ENCODE results near the gene TRPV3.

TRPV3 gene

DNA sequence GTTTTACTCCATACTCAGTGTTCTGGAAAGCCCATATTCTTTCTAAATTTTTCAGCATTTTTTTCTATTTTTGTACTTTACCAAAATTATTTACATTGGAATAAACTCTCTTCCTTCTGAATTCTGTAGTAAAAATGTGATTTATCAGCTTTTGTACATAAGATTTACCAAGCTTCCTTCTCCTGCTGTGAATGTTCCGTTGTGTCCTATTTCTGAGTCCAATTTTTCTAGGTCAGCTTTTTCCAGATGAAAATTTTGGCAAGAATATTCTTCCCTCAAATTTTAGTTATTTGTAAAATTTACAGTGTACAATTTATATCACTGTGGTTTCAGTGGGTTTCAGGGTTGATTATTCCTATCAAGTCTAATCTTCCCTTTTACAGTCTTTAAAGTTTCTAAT, 54.3 kb downstream of the TRPV3 start:
- in situ Hi-C loops (cut with HindIII; ENCODE audit: low pct_ligation_motif_present, low sequenced_read_pairs) = no loop called here
- Histone ChIP-seq H3K4me3 (ENCODE audit: low read depth, low read length) (no peak overlapping the region), H3K36me3 (replicated peaks) (no peaks in the 10 kb centered on the region), H3K27me3 (replicated peaks) (no peaks in the 10 kb centered on the region), H3K27ac (no peak overlapping the region)
- TF ChIP-seq, protein P1, sequence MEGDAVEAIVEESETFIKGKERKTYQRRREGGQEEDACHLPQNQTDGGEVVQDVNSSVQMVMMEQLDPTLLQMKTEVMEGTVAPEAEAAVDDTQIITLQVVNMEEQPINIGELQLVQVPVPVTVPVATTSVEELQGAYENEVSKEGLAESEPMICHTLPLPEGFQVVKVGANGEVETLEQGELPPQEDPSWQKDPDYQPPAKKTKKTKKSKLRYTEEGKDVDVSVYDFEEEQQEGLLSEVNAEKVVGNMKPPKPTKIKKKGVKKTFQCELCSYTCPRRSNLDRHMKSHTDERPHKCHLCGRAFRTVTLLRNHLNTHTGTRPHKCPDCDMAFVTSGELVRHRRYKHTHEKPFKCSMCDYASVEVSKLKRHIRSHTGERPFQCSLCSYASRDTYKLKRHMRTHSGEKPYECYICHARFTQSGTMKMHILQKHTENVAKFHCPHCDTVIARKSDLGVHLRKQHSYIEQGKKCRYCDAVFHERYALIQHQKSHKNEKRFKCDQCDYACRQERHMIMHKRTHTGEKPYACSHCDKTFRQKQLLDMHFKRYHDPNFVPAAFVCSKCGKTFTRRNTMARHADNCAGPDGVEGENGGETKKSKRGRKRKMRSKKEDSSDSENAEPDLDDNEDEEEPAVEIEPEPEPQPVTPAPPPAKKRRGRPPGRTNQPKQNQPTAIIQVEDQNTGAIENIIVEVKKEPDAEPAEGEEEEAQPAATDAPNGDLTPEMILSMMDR (IDR thresholded peaks at IDR 0.05; ENCODE audit: low read depth, low read length, missing control alignments) = no peak
- DNase-seq = no peak

DNA sequence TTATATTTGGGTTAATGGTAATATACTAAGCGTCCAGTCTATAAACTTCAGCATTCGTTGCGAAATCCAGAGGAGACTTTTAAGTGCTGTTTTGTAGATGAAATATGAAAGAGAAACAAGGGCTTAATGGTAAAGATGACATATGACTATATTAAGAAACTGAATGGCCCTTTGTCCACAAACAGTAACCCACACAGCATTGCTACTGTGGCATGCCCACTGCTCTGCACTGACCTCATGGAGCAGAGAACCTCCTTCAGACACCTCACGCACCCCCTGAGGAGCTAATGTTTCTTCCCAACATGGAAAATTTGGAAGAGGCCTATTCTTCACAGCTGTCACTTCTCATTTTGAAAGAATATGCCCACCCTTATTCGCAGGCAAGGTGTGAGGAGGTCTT, 55.1 kb downstream of the TRPV3 start:
- no peaks in the 10 kb centered on the region for H3K27me3 ChIP-seq (replicated peaks)
- TF ChIP-seq, protein P1 (IDR thresholded peaks at IDR 0.05; ENCODE audit: low read depth, low read length, missing control alignments) = no peak
- H3K4me3 ChIP-seq (ENCODE audit: low read depth, low read length) = no peak overlapping the region
- in situ Hi-C loops (cut with HindIII; ENCODE audit: low pct_ligation_motif_present, low sequenced_read_pairs) = no loop called here
- H3K36me3 ChIP-seq (replicated peaks) = no peaks in the 10 kb centered on the region
- DNase-seq = no peak
- no peak overlapping the region for H3K27ac ChIP-seq

DNA sequence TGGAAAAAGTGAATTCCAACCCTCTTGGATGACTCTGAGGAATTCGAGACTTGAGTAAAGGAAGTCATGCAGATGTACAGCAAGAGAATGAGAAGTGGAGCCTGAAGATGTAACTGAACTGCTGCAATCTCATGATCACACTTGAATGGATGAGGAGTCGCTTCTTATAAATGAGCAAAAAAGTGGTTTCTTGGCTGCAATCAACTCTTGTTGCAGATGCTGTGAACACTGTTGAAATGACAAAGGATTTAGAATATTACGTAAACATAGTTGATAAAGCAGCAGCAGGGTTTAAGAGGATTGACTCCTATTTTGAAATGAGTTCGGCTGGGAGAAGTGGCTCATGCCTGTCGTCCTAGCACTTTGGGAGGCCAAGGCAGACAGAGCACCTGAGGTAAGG, 56.3 kb downstream of the TRPV3 start:
- Histone ChIP-seq H3K4me3 (ENCODE audit: low read depth, low read length) (no peak overlapping the region), H3K27ac (no peak overlapping the region), H3K36me3 (replicated peaks) (no peaks in the 10 kb centered on the region), H3K27me3 (replicated peaks) (no peaks in the 10 kb centered on the region)
- DNase-seq = no peak
- in situ Hi-C loops (cut with HindIII; ENCODE audit: low pct_ligation_motif_present, low sequenced_read_pairs) = no loop called here
- TF ChIP-seq, protein P1 (IDR thresholded peaks at IDR 0.05; ENCODE audit: low read depth, low read length, missing control alignments) = no peak

DNA sequence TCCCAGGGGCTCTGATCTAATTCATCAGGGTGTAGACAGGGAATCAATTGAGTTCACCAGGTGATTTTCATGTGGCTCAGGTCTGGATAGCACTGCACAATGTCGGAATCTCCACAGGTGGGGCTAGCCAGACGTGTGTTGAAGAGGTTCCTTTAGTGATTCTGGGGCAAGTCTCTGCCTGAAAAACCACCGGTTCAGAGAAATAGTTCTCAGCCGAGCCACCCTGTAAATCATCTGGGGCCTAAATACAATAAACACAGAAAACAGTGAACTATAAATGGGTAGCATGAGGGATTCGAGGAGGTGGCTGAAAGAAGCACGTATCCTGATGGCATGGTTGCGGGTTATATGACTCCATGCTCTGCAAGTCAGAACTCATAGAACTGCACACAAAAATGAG, 60.5 kb downstream of the TRPV3 start:
- Histone ChIP-seq H3K27me3 (replicated peaks) (no peaks in the 10 kb centered on the region), H3K27ac (no peak overlapping the region), H3K36me3 (replicated peaks) (no peaks in the 10 kb centered on the region), H3K4me3 (ENCODE audit: low read depth, low read length) (no peak overlapping the region)
- in situ Hi-C loops (cut with HindIII; ENCODE audit: low pct_ligation_motif_present, low sequenced_read_pairs) = no loop called here
- TF ChIP-seq, protein P1 (IDR thresholded peaks at IDR 0.05; ENCODE audit: low read depth, low read length, missing control alignments) = no peak
- DNase-seq = no peak

DNA sequence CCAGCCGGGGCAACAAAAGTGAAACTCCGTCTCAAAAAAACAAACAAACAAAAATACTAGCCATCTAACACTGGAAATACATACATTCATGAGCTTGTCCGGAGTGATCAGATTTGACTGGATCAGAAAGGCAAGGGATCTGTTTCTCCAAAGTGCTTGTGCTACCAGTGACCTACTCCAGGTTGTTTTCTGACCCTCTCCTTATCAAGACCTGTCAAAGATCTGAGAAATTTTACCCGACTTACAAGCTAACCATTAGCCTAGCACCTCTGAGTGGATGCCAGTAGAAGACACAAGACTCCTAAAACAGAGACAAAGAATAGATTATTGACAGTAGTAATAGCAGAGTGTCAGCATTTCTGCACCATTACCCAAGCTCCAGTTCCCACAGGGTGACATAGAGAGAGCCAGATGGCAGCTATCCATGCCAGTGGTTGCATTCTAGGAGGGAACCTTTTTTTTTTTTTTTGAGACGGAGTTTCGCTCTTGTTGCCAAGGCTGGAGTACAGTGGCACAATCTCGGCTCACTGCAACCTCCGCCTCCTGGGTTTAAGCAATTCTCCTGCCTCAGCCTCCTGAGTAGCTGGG, 72.0 kb downstream of the TRPV3 start:
- TF ChIP-seq, protein P1 (IDR thresholded peaks at IDR 0.05; ENCODE audit: low read depth, low read length, missing control alignments) = no peak
- in situ Hi-C loops (cut with HindIII; ENCODE audit: low pct_ligation_motif_present, low sequenced_read_pairs) = no loop called here
- Histone ChIP-seq H3K27me3 (replicated peaks) (no peaks in the 10 kb centered on the region), H3K4me3 (ENCODE audit: low read depth, low read length) (no peak overlapping the region), H3K27ac (no peak overlapping the region), H3K36me3 (replicated peaks) (no peaks in the 10 kb centered on the region)
- no peak for DNase-seq

DNA sequence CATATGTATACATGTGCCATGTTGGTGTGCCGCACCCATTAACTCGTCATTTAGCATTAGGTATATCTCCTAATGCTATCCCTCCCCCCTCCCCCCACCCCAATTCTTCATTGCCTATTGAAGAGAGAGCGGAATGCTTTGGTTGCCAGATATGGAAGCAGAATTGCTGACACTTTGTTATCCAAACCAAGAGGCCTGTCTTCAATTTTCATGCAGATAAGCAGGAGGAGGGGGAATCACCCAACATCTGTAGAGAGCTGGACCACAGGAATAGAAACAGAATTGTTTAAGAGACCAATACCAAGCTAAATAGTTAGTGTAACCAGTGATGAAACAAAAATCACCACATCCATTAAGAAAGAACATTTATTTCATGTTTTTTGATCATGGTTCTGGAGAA, 74.8 kb downstream of the TRPV3 start:
- no peaks in the 10 kb centered on the region for H3K36me3 ChIP-seq (replicated peaks)
- in situ Hi-C loops (cut with HindIII; ENCODE audit: low pct_ligation_motif_present, low sequenced_read_pairs) = no loop called here
- DNase-seq = no peak
- H3K27ac ChIP-seq = no peak overlapping the region
- TF ChIP-seq, protein P1 (IDR thresholded peaks at IDR 0.05; ENCODE audit: low read depth, low read length, missing control alignments) = no peak
- no peaks in the 10 kb centered on the region for H3K27me3 ChIP-seq (replicated peaks)
- no peak overlapping the region for H3K4me3 ChIP-seq (ENCODE audit: low read depth, low read length)

Data from brain microvascular endothelial cell (primary cell).